Cardiac fibroblast (primary cell): ENCODE measurements around the gene SLC25A21.

Experiments
- DNase-seq, 2 donors: peaks; one replicate each; pipeline versions ENCODE4 v3.0.0 to v3.0.0-alpha.2; 2010; ENCODE audit warnings: low read depth in 2 of 2
- H3K4me3 ChIP-seq, 2 donors: replicated peaks in 1 of 2; 1 replicate in 1 of 2; 2 replicates in 1 of 2; pipeline ENCODE4 v1.5.1; 2011; ENCODE audit warnings: low read depth in 2 of 2, low read length in 2 of 2, mild to moderate bottlenecking in 2 of 2, moderate library complexity in 1 of 2
- TF ChIP-seq, protein P1 (sequence below): IDR thresholded peaks from one replicate; pipeline ENCODE4 v1.5.1; 2011; ENCODE audit warnings: low read depth, mild to moderate bottlenecking, low read length, inconsistent platforms

Gene SLC25A21

DNA sequence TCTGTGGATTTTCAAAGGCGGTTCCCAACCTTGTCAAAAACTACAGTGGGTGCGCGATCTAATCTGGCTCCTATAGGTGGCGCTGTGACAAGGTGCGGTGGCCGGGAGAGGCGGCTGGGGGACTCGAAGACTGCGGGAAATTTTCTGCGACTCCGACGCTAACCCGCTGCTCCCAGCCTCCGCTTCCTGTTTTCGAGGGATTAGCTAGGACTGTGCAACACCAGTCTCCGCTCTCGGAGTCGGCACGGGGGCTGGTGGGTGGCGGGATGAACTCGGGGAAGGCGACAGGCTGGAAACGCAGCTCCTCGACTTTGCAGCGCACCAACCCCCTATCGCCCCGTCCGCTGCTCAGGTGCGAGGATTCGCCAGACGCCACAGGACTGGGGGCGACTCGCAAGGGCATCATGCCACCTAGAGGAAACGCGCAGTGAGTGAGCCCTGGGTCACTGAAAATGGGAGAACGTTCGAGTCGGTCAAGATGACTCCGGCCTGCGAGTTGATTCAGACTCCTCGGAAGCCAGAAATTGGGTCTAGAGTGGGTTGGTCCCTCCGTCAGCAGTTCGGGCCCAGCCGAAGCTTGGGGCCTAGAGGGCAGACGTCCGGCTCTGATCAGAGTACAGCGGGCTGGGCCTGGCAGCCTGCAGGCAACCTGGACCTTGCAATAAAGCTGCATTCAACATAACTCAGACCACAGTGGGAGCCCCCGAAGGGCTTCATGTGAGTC lies 516.3 kb downstream of the SLC25A21 start:
- TF ChIP-seq, protein P1, sequence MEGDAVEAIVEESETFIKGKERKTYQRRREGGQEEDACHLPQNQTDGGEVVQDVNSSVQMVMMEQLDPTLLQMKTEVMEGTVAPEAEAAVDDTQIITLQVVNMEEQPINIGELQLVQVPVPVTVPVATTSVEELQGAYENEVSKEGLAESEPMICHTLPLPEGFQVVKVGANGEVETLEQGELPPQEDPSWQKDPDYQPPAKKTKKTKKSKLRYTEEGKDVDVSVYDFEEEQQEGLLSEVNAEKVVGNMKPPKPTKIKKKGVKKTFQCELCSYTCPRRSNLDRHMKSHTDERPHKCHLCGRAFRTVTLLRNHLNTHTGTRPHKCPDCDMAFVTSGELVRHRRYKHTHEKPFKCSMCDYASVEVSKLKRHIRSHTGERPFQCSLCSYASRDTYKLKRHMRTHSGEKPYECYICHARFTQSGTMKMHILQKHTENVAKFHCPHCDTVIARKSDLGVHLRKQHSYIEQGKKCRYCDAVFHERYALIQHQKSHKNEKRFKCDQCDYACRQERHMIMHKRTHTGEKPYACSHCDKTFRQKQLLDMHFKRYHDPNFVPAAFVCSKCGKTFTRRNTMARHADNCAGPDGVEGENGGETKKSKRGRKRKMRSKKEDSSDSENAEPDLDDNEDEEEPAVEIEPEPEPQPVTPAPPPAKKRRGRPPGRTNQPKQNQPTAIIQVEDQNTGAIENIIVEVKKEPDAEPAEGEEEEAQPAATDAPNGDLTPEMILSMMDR, result peak; percentile 41
- no peak for DNase-seq
- H3K4me3 ChIP-seq, result no peak overlapping the region

GRCh38 chr14:36655571-36655962 lies 516.8 kb downstream of the SLC25A21 start:
- TF ChIP-seq, protein P1, result no peak
- no peak for DNase-seq
- no peak overlapping the region for H3K4me3 ChIP-seq

DNA sequence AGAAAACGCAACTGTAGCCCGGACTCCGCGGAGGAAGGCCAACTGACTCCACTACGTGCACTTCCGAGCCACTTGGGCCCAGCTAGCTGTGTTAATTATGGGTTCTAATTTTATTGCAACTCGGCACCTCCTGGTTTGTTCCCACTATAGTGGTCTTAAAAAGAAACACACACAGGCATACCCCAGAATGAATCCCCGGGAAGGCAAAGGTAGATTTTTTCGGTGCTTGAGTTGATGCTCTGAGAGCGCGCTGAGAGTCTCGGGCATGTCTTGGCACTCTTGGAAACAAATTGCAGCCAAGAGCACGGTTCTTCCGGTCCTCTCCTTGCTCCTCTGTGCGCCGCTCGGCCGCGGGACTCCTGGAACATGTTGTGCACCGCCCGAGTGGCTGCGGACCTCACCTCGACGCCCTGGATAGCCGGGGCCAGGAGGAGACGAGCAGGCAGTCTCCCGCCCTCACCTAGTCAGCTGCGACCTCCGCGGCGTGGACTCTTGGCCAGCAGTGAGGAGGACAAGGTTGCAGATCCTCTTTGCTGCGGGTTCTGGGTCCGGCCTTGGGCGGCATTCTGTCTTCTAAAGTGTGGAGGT lies 517.5 kb downstream of the SLC25A21 start:
- TF ChIP-seq, protein P1, result no peak
- no peak overlapping the region for H3K4me3 ChIP-seq
- no peak for DNase-seq

DNA sequence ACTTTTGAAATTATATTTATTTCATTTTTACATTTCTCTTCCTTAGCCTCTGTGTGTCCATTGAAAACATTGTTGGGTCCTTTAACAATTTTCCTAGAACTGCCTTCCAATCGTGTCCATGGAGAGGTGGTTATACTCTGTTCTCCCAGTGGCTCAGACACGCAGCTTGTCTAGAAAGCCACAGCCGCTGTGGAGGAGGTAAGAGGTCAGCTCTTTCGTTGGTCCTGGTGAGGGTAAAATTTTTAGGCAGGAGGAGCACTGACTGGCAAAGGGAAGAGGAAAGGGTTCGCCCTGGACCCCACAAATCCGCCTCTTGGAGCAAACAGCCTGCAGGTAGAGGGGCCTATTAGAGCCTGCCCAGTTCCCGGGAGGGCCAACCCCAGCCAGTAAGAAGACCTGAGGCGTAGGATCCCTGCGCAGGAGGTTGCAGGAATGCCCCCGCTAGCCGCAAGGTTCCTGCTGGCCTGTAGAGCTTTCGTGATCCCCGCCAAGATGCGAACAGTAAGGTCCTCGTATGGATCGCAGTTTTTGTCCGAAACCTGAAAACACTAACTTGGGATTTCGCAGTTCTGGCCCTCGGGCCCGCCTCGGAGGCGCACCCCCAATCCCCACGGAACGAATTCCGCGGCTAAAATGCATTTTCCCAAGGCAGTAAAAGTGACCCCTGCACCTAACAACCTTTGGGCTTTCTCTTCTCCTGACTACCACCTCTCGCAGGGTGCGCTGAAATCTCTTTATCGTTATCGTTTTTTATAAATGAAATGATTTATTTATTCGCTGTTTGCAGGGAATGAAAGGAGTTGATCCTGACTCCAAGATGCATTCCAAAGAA lies 518.2 kb downstream of the SLC25A21 start:
- H3K4me3 ChIP-seq, result no peak overlapping the region
- no peak for DNase-seq
- TF ChIP-seq, protein P1, result no peak

DNA sequence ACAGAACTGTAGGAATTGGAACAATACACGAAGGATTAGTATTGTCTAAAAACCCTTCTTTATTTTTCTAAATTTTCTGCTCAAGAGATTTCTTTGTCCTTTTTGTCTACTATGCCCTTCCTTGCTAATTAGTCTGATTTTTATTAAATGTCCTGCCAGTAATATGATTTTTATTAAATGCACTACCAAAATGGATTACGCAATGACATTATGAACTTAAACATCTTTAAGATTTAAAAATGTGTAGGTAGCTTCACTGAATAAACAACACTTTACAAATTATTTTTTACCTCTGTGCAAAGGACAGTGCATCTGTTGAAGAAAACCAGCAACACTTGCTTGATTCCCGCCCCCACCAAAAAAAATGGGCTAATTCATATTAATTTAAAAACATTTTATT lies 519.0 kb downstream of the SLC25A21 start:
- TF ChIP-seq, protein P1, result no peak
- no peak overlapping the region for H3K4me3 ChIP-seq
- no peak for DNase-seq

GRCh38 chr14:36652542-36653201 lies 519.7 kb downstream of the SLC25A21 start:
- TF ChIP-seq, protein P1, result no peak
- no peak for DNase-seq
- H3K4me3 ChIP-seq, result no peak overlapping the region
